HepG2 (cell line): ENCODE results near the gene TRERF1. TPM values are rescaled to one million over a fixed set of nuclear protein-coding genes. Genes with fewer than 3 reads are reported as not detected.

Experiments used
- CCDC6 ChIP-seq: sonication (generic); formaldehyde crosslinking; IDR thresholded peaks from 2 replicates; pipeline ENCODE4 v1.8.1; 2022; ENCODE audit warnings: mild to moderate bottlenecking, missing genetic modification reagents, moderate library complexity
- CREM ChIP-seq, 2 experiments: sonication (generic) in 1 of 2; formaldehyde crosslinking in 1 of 2; IDR thresholded peaks; 2 replicates each; pipeline versions ENCODE4 v1.4.0 to v1.6.1; 2016 to 2020; ENCODE audit warnings: antibody characterized with exemption in 1 of 2, mild to moderate bottlenecking in 1 of 2, missing genetic modification reagents in 1 of 2
- DBP ChIP-seq: sonication (generic); formaldehyde crosslinking; IDR thresholded peaks from 2 replicates; pipeline ENCODE4 v1.4.0; 2020; ENCODE audit warnings: missing genetic modification reagents; ENCODE audit errors: not compliant biosample characterization
- HNF4G ChIP-seq, 2 experiments: sonication (generic) in 1 of 2; formaldehyde crosslinking in 1 of 2; IDR thresholded peaks; 2 replicates each; pipeline versions ENCODE4 v1.4.0 to v1.6.1; 2011 to 2020; ENCODE audit warnings: borderline replicate concordance in 2 of 2, low read depth in 2 of 2, mild to moderate bottlenecking in 2 of 2, low read length in 1 of 2, missing genetic modification reagents in 1 of 2, moderate library complexity in 1 of 2
- RNF219 ChIP-seq: sonication (generic); formaldehyde crosslinking; IDR thresholded peaks from 2 replicates; pipeline ENCODE4 v1.5.0; 2020; ENCODE audit warnings: mild to moderate bottlenecking, missing genetic modification reagents
- SCMH1 ChIP-seq: sonication (generic); formaldehyde crosslinking; IDR thresholded peaks from 2 replicates; pipeline ENCODE4 v1.9.0; 2021; ENCODE audit warnings: missing genetic modification reagents, mild to moderate bottlenecking, borderline replicate concordance
- TCF7 ChIP-seq: sonication (generic); IDR thresholded peaks from 2 replicates; pipeline ENCODE4 v1.6.1; 2016; ENCODE audit warnings: antibody characterized with exemption, low read depth
- ZFP41 ChIP-seq: sonication (generic); formaldehyde crosslinking; IDR thresholded peaks from 2 replicates; pipeline ENCODE4 v1.4.0; 2020; ENCODE audit warnings: mild to moderate bottlenecking, missing genetic modification reagents, borderline replicate concordance
- ZFP91 ChIP-seq: sonication (generic); formaldehyde crosslinking; IDR thresholded peaks from 2 replicates; pipeline ENCODE4 v1.9.0; 2022; ENCODE audit warnings: missing genetic modification reagents, mild to moderate bottlenecking, borderline replicate concordance
- ZNF225 ChIP-seq: sonication (generic); formaldehyde crosslinking; IDR thresholded peaks from 2 replicates; pipeline ENCODE4 v1.4.0; 2020; ENCODE audit warnings: mild to moderate bottlenecking, missing genetic modification reagents
- ZNF33A ChIP-seq: sonication (generic); formaldehyde crosslinking; IDR thresholded peaks from 2 replicates; pipeline ENCODE4 v1.5.1; 2020; ENCODE audit warnings: missing genetic modification reagents, mild to moderate bottlenecking, moderate library complexity, borderline replicate concordance
- ZNF547 ChIP-seq: sonication (generic); formaldehyde crosslinking; IDR thresholded peaks from 2 replicates; pipeline ENCODE4 v1.5.1; 2020; ENCODE audit warnings: mild to moderate bottlenecking, missing genetic modification reagents
- ZSCAN30 ChIP-seq: sonication (generic); formaldehyde crosslinking; IDR thresholded peaks from 2 replicates; pipeline ENCODE4 v1.5.0; 2020; ENCODE audit warnings: mild to moderate bottlenecking, missing genetic modification reagents
- polyA plus RNA-seq, 8 experiments: library from polyadenylated mRNA; depleted of rRNA in 3 of 8; stranded (reverse) in 7 of 8; unstranded in 1 of 8; fragments of >200 nt; fragmentation: Illumina TruSeq in 4 of 8; extraction: Trizol in 4 of 8; gene quantifications; 2 replicates each; pipeline versions ENCODE4 v1.2.1 to v1.2.3, GENCODE V29; 2011 to 2016; ENCODE audit warnings: low read depth in 4 of 8, missing spikeins in 1 of 8, mixed read lengths in 1 of 8; ENCODE audit not compliant: insufficient read depth in 1 of 8
- total RNA-seq, 5 experiments: library from RNA; depleted of rRNA; stranded (reverse); fragments of >200 nt; fragmentation: Illumina TruSeq; extraction: Trizol; gene quantifications; 2 replicates each; pipeline ENCODE4 v1.2.3, GENCODE V29; 2016; ENCODE audit warnings: low read depth in 1 of 5
- TF ChIP-seq, protein P1 (sequence below): IDR thresholded peaks from 2 replicates; pipeline ENCODE4 v1.6.1; 2016; ENCODE audit warnings: missing genetic modification reagents, missing compliant biosample characterization
- TF ChIP-seq, protein P2 (sequence below): sonication (generic); formaldehyde crosslinking; IDR thresholded peaks from 2 replicates; pipeline ENCODE4 v1.4.0; 2020; ENCODE audit warnings: missing genetic modification reagents, borderline replicate concordance

Gene TRERF1
- total and polyA plus RNA-seq, 2 of the 13 experiments (the other 11 are each of a cell fraction or from before 2014, with no cell fraction given), result 0.02 TPM; not detected in 1

- TF ChIP-seq ZFP41 (CRISPR knock-in tag) (no peak), ZSCAN30 (CRISPR knock-in tag) (peak; percentile 85; the same call in 1 of the 2 replicates), TCF7 (no peak), ZFP91 (peak; percentile 83), DBP (peak; percentile 16), RNF219 (CRISPR knock-in tag) (0 out of 2 replicates have a peak, but pooled peaks have one; percentile 84), HNF4G (IDR thresholded peaks at IDR 0.05; ENCODE audit: borderline replicate concordance, low read depth, low read length) (no peak), HNF4G (CRISPR knock-in tag; IDR thresholded peaks at IDR 0.05; ENCODE audit: borderline replicate concordance, low read depth) (peak; percentile 43; the same call in 1 of the 2 replicates), SCMH1 (CRISPR knock-in tag) (no peak), ZNF547 (CRISPR knock-in tag) (no peak), ZNF33A (CRISPR knock-in tag) (no peak; the same call in 1 of the 2 replicates), CCDC6 (peak; percentile 95), ZNF225 (no peak), CREM (IDR thresholded peaks at IDR 0.05) (peak; percentile 91), CREM (CRISPR knock-in tag; IDR thresholded peaks at IDR 0.05) (no peak)
- TF ChIP-seq, protein P1, sequence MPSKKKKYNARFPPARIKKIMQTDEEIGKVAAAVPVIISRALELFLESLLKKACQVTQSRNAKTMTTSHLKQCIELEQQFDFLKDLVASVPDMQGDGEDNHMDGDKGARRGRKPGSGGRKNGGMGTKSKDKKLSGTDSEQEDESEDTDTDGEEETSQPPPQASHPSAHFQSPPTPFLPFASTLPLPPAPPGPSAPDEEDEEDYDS (CRISPR knock-in tag), result peak; percentile 81
- TF ChIP-seq, protein P2, sequence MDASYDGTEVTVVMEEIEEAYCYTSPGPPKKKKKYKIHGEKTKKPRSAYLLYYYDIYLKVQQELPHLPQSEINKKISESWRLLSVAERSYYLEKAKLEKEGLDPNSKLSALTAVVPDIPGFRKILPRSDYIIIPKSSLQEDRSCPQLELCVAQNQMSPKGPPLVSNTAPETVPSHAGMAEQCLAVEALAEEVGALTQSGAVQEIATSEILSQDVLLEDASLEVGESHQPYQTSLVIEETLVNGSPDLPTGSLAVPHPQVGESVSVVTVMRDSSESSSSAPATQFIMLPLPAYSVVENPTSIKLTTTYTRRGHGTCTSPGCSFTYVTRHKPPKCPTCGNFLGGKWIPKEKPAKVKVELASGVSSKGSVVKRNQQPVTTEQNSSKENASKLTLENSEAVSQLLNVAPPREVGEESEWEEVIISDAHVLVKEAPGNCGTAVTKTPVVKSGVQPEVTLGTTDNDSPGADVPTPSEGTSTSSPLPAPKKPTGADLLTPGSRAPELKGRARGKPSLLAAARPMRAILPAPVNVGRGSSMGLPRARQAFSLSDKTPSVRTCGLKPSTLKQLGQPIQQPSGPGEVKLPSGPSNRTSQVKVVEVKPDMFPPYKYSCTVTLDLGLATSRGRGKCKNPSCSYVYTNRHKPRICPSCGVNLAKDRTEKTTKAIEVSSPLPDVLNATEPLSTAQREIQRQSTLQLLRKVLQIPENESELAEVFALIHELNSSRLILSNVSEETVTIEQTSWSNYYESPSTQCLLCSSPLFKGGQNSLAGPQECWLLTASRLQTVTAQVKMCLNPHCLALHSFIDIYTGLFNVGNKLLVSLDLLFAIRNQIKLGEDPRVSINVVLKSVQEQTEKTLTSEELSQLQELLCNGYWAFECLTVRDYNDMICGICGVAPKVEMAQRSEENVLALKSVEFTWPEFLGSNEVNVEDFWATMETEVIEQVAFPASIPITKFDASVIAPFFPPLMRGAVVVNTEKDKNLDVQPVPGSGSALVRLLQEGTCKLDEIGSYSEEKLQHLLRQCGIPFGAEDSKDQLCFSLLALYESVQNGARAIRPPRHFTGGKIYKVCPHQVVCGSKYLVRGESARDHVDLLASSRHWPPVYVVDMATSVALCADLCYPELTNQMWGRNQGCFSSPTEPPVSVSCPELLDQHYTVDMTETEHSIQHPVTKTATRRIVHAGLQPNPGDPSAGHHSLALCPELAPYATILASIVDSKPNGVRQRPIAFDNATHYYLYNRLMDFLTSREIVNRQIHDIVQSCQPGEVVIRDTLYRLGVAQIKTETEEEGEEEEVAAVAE (CRISPR knock-in tag), result peak; percentile 35; the same call in 1 of the 2 replicates
Measured at GRCh38 chr6:42217519-42218367, 234.0 kb downstream of the TRERF1 start, which contains the start of gene MRPS10 (continued).
